ENCODE measurements around the gene TSHZ2.

DNA sequence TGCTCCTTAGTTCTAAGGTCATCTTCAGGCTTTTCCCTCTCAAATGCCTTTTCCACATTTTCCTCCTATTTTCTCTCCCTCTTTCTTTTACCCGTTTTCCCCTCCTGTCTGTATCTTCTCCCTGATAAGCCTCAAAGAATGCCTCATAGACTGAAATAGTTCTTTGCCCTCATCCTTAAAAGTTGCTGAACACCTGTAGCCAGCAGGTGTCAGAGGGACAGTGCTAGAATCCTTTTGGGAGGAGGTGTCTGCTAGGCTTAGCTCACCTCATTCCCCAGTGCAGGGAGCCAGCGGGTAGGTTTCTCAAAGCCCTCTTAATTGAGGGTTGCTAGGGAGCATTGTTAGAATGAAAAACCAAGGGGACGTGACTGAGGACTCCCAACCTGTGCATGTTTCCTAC is 204.0 kb downstream of the TSHZ2 start:
- TF ChIP-seq, protein P1, sequence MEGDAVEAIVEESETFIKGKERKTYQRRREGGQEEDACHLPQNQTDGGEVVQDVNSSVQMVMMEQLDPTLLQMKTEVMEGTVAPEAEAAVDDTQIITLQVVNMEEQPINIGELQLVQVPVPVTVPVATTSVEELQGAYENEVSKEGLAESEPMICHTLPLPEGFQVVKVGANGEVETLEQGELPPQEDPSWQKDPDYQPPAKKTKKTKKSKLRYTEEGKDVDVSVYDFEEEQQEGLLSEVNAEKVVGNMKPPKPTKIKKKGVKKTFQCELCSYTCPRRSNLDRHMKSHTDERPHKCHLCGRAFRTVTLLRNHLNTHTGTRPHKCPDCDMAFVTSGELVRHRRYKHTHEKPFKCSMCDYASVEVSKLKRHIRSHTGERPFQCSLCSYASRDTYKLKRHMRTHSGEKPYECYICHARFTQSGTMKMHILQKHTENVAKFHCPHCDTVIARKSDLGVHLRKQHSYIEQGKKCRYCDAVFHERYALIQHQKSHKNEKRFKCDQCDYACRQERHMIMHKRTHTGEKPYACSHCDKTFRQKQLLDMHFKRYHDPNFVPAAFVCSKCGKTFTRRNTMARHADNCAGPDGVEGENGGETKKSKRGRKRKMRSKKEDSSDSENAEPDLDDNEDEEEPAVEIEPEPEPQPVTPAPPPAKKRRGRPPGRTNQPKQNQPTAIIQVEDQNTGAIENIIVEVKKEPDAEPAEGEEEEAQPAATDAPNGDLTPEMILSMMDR (IDR thresholded peaks at IDR 0.05; ENCODE audit: extremely low read depth in 1 of 2, insufficient read depth in 1 of 2, low read depth in 1 of 2, low read length in 2 of 2) = no peak
- TF ChIP-seq EZH2 (IDR thresholded peaks at IDR 0.05; ENCODE audit: borderline replicate concordance, low read depth, low read length, severe bottlenecking) (no peak), MYC (IDR thresholded peaks at IDR 0.05; ENCODE audit: low read depth, low read length) (no peak), POLR2A (IDR thresholded peaks at IDR 0.05; ENCODE audit: low read depth, low read length) (no peak), GATA2 (IDR thresholded peaks at IDR 0.05; ENCODE audit: insufficient read depth, insufficient read length, low read depth, low read length) (no peak), POLR2AphosphoS5 (IDR thresholded peaks at IDR 0.05; ENCODE audit: insufficient read depth, low read depth, low read length) (no peak)
- TF ChIP-seq, protein P2, sequence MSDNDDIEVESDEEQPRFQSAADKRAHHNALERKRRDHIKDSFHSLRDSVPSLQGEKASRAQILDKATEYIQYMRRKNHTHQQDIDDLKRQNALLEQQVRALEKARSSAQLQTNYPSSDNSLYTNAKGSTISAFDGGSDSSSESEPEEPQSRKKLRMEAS (IDR thresholded peaks at IDR 0.05; ENCODE audit: insufficient read depth, insufficient read length) = no peak
